A673 (cell line): ENCODE results near the gene EVPL. TPM values are rescaled to one million over a fixed set of nuclear protein-coding genes. Genes with fewer than 3 reads are reported as not detected.
A peak's percentile ranks its signal among the peaks of the same experiment; 100 is the strongest.

Experiments used
- BruUV-seq: library from RNA; stranded (reverse); fragments of 400-500 nt; replicated peaks from 2 replicates; lab custom pipeline; 2021; lab: Mats Ljungman, UMichigan
- CTCF ChIA-PET: fragments of 300-600 bp; sonication (Branson Sonifier 250); formaldehyde crosslinking; loops from one replicate; lab custom pipeline; 2022; ENCODE audit warnings: antibody characterized with exemption; lab: Charles Lee
- POLR2A ChIA-PET: fragments of 300-600 bp; sonication (Branson Sonifier 250); formaldehyde crosslinking; loops from one replicate; lab custom pipeline; 2022; ENCODE audit warnings: antibody characterized with exemption; ENCODE audit not compliant: low non-redundant PET; lab: Charles Lee
- DNase-seq: peaks from one replicate; pipeline ENCODE4 v3.0.0-alpha.2; 2015; ENCODE audit warnings: low spot score
- H3K27ac ChIP-seq: fragments of 200-600 bp; sonication (generic); 2 replicates; pipeline ENCODE4 v1.5.1; 2016; ENCODE audit warnings: mixed run types, low read depth, mild to moderate bottlenecking, mixed read lengths, antibody characterized with exemption, low read length; ENCODE audit not compliant: poor library complexity, severe bottlenecking
- H3K27me3 ChIP-seq: fragments of 200-600 bp; sonication (generic); replicated peaks from 2 replicates; pipeline ENCODE4 v1.6.1; 2017; ENCODE audit warnings: mixed run types, low read depth, mild to moderate bottlenecking, mixed read lengths, antibody characterized with exemption, low read length; ENCODE audit not compliant: insufficient read depth, poor library complexity
- H3K36me3 ChIP-seq: fragments of 200-600 bp; sonication (generic); 2 replicates; pipeline ENCODE4 v1.6.1; 2016; ENCODE audit warnings: mixed run types, mild to moderate bottlenecking, mixed read lengths, antibody characterized with exemption, low read length; ENCODE audit not compliant: insufficient read depth, poor library complexity, severe bottlenecking
- H3K4me1 ChIP-seq: fragments of 200-600 bp; sonication (generic); 2 replicates; pipeline ENCODE4 v1.6.1; 2017; ENCODE audit warnings: mixed run types, mild to moderate bottlenecking, mixed read lengths, antibody characterized with exemption, low read length; ENCODE audit not compliant: insufficient read depth, poor library complexity, severe bottlenecking
- H3K4me3 ChIP-seq: fragments of 200-600 bp; sonication (generic); 2 replicates; pipeline ENCODE4 v1.5.1; 2016; ENCODE audit warnings: low read depth, mixed run types, mild to moderate bottlenecking, mixed read lengths, low read length; ENCODE audit not compliant: poor library complexity, severe bottlenecking
- H3K9me3 ChIP-seq: fragments of 200-600 bp; sonication (generic); 2 replicates; pipeline ENCODE4 v1.6.1; 2016; ENCODE audit warnings: mixed run types, low read depth, mild to moderate bottlenecking, mixed read lengths, antibody characterized with exemption, low read length; ENCODE audit not compliant: poor library complexity, severe bottlenecking
- CTCF ChIP-seq: fragments of 300-800, 200-600 bp; sonication (generic); conservative IDR thresholded peaks from 2 replicates; pipeline ENCODE4 v1.5.1; 2017; ENCODE audit warnings: low read depth, mild to moderate bottlenecking, antibody characterized with exemption, low read length, moderate library complexity, mixed read lengths
- EZH2 ChIP-seq: fragments of 200-600 bp; sonication (generic); IDR thresholded peaks from 2 replicates; pipeline ENCODE4 v1.6.1; 2017; ENCODE audit warnings: borderline replicate concordance, low read depth, mild to moderate bottlenecking, mixed read lengths, antibody characterized with exemption, low read length; ENCODE audit not compliant: poor library complexity, severe bottlenecking
- intact Hi-C: fragments of 100-400 bp; cut with micrococcal nuclease; formaldehyde crosslinking; loops from one replicate; pipeline ENCODE4 v1.10.0; 2022; ENCODE audit not compliant: unreplicated experiment
- total RNA-seq: library from RNA; stranded (reverse); gene quantifications from 2 replicates; pipeline ENCODE4 v1.2.3, GENCODE V29; 2021

The EVPL gene
- total RNA-seq, 1 experiment from 2014 or later, result 0.21 TPM

DNA sequence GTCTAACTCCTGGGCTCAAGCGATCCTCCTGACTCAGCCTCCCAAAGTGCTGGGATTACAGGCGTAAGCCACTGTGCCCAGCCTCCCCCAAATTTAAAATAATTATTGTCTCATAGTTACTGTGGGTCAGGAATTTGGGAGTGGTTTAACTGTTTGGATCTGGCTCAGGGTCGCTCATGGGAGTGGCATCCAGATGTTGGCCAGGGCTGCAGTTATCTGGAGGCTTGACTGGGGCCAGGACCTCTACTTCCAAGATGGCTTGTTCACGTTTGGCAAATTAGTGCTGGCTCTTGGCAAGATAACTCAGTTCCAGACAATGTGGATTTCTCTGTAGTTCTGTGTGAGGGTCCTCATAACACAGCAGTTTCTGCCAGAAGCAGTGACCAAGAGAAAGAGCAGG, 40.1 kb downstream of the EVPL start:
- TF ChIP-seq CTCF (no peak), EZH2 (no peak)
- BruUV-seq, result no TSS peak
- CTCF ChIA-PET, result no interaction called here
- DNase-seq, result no peak
- peaks cover 6% of the 10 kb centered on the region for H3K36me3 ChIP-seq
- H3K9me3 ChIP-seq, result no peaks in the 10 kb centered on the region
- H3K27me3 ChIP-seq, result no peaks in the 10 kb centered on the region
- intact Hi-C loops, result no loop called here
- no peak overlapping the region for H3K4me3 ChIP-seq
- POLR2A ChIA-PET, result no interaction called here
- no peak overlapping the region for H3K27ac ChIP-seq
- H3K4me1 ChIP-seq, result peaks cover 20% of the 10 kb centered on the region

DNA sequence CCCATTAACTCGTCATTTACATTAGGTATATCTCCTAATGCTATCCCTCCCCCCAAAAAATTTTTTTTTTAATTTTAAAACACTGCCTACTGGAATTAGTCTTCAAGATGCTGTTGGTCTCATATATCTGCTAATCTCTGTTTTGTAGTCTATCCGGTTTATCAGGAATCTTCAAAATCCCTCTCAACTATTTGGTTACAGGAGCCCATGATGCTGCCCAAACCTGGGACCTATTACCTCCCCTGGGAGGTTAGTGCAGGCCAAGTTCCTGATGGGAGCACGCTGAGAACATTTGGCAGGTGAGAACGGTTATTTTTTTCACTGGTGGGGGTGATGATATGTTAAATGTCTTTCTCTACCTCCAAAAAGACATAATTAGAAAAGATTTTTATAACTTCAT, 41.1 kb downstream of the EVPL start:
- Histone ChIP-seq H3K36me3 (no peaks in the 10 kb centered on the region), H3K27ac (no peak overlapping the region), H3K4me1 (peaks cover 22% of the 10 kb centered on the region), H3K27me3 (no peaks in the 10 kb centered on the region), H3K9me3 (no peaks in the 10 kb centered on the region), H3K4me3 (no peak overlapping the region)
- intact Hi-C loops, result no loop called here
- no peak for TF ChIP-seq CTCF
- no peak for TF ChIP-seq EZH2
- DNase-seq, result no peak
- ChIA-PET POLR2A (no interaction called here), CTCF (no interaction called here)
- no TSS peak for BruUV-seq

DNA sequence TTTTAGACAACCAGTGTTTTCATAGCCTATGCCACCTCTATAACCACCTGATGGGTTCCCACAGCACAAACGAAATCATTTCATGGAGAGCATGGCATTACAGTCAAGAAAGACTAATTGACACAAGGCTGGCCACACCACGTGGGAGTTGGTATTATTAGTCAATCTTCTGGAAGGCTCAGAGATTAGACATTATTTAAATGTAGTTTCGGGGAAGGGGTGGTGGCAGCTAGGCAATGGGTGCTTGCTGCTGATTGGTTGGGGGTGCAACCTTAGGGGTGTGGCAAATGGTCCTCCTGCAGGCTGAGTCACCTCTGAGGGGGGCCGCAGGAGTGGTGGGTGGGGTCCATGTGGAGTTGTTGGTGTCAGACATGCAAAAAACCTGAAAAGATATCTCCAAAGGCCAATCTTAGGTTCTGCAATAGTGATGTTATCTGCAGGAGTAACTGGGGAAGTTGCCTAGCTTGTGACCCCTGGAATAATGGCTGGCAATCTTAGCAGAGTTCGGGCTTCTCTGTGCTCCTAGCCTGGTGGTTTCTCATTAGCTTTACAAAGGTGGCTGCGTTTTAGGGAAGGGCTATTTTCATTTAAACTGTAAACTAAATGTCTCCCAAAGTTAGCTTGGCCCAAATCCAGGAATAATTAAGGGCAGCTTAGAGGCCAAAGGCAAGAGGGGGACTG, 43.5 kb downstream of the EVPL start:
- CTCF ChIA-PET, result interaction anchor here (1.0 kb wide), 1 partner anchor 23 kb away, joined by 13 read pairs; no protein-coding TSS in a partner anchor
- intact Hi-C loops, result no loop called here
- no peak for TF ChIP-seq CTCF
- POLR2A ChIA-PET, result interaction anchor here (0.5 kb wide), 1 partner anchor 126 kb away, joined by 4 read pairs; no protein-coding TSS in a partner anchor
- BruUV-seq, result no TSS peak
- no peaks in the 10 kb centered on the region for H3K9me3 ChIP-seq
- peaks cover 22% of the 10 kb centered on the region for H3K4me1 ChIP-seq
- peak; percentile 77 for DNase-seq
- peak overlapping the region; percentile 30 for H3K27ac ChIP-seq
- no peaks in the 10 kb centered on the region for H3K27me3 ChIP-seq
- no peak overlapping the region for H3K4me3 ChIP-seq
- no peaks in the 10 kb centered on the region for H3K36me3 ChIP-seq
